Uterus (tissue), 2 donors: ENCODE data around the gene ROCK2.

Experiments
- CTCF ChIP-seq, 4 experiments: fragments of 200-600 bp in 2 of 4; fragments of 450-650 bp in 2 of 4; sonication (generic) in 2 of 4; IDR thresholded peaks; one replicate each; pipeline ENCODE4 v1.5.1; 2016 to 2019; ENCODE audit warnings: antibody characterized with exemption in 4 of 4, mild to moderate bottlenecking in 2 of 4, moderate library complexity in 1 of 4
- POLR2A ChIP-seq, 2 donors: fragments of 450-650 bp; IDR thresholded peaks; one replicate each; pipeline ENCODE4 v1.6.1; 2016; ENCODE audit warnings: antibody characterized with exemption in 2 of 2, mild to moderate bottlenecking in 1 of 2, moderate library complexity in 1 of 2

GRCh38 chr2:11385216-11385615, 40.8 kb upstream of the ROCK2 start:
- TF ChIP-seq CTCF (IDR thresholded peaks at IDR 0.05): no peak
- TF ChIP-seq POLR2A (IDR thresholded peaks at IDR 0.05): no peak
